GM12878 (cell line): ENCODE measurements around the gene BIN1. TPM values are rescaled to one million over a fixed set of nuclear protein-coding genes. Genes with fewer than 3 reads are reported as not detected.

Experiments
- ATAC-seq: fragments of 200-7000 bp; cut with Tn5 transposase; 3 replicates; pipeline ENCODE4 v1.9.1; 2020; ENCODE audit warnings: mild to moderate bottlenecking, moderate library complexity
- BruUV-seq: library from RNA; stranded (reverse); fragments of 400-500 nt; replicated peaks from 2 replicates; lab custom pipeline; 2021; lab: Mats Ljungman, UMichigan
- CTCF ChIA-PET: fragments of 300-600 bp; sonication (Branson Sonifier 250); formaldehyde crosslinking; extraction: SDS; loops from one replicate; lab custom pipeline; 2021; ENCODE audit warnings: inconsistent platforms; lab: Yijun Ruan, JAX
- POLR2A ChIA-PET: fragments of 350-600 bp; formaldehyde crosslinking; extraction: SDS; loops from one replicate; lab custom pipeline; 2021; ENCODE audit warnings: inconsistent platforms; lab: Charles Lee
- RAD21 ChIA-PET: fragments of 300-600 bp; sonication (Branson Sonifier 250); formaldehyde crosslinking; loops from one replicate; lab custom pipeline; 2023; ENCODE audit warnings: antibody characterized with exemption; ENCODE audit not compliant: unreplicated experiment; lab: Charles Lee
- SMC1A ChIA-PET: fragments of 300-600 bp; sonication (Branson Sonifier 250); formaldehyde crosslinking; loops from one replicate; lab custom pipeline; 2023; ENCODE audit not compliant: unreplicated experiment, uncharacterized antibody; lab: Charles Lee
- DNase-seq: peaks from one replicate; pipeline ENCODE4 v3.0.0-alpha.2; 2011; ENCODE audit warnings: low read depth, low spot score
- FAIRE-seq: peaks from 3 replicates; lab custom pipeline; 2011; peaks lifted over from hg19 to GRCh38; lab: Jason Lieb, UNC
- H2AFZ ChIP-seq: 2 replicates; pipeline ENCODE4 v1.6.0; 2011; ENCODE audit warnings: low read depth, low read length, control low read depth; ENCODE audit not compliant: control insufficient read depth
- H3K27ac ChIP-seq: 2 replicates; pipeline ENCODE4 v1.5.1; 2011; ENCODE audit warnings: control low read depth; ENCODE audit not compliant: control insufficient read depth, insufficient read depth
- H3K27me3 ChIP-seq, 2 experiments: replicated peaks in 1 of 2; 2 replicates each; pipeline versions ENCODE4 v1.6.0 to v1.6.1; 2011; ENCODE audit warnings: low read length in 1 of 2; ENCODE audit not compliant: control insufficient read depth in 2 of 2, insufficient read depth in 2 of 2
- H3K36me3 ChIP-seq, 2 experiments: 2 replicates each; pipeline ENCODE4 v1.5.1; 2011; ENCODE audit warnings: low read length in 1 of 2; ENCODE audit not compliant: control insufficient read depth in 2 of 2, insufficient read depth in 2 of 2
- H3K4me1 ChIP-seq: 2 replicates; pipeline ENCODE4 v1.6.1; 2011; ENCODE audit warnings: mild to moderate bottlenecking, low read length, moderate library complexity, mixed read lengths; ENCODE audit not compliant: control insufficient read depth, insufficient read depth
- H3K4me2 ChIP-seq: 2 replicates; pipeline ENCODE4 v1.6.0; 2011; ENCODE audit warnings: control low read depth; ENCODE audit not compliant: control insufficient read depth, insufficient read depth
- H3K4me3 ChIP-seq: fragments of 200-600 bp; sonication (generic); 2 replicates; pipeline ENCODE4 v1.5.1; 2016
- H3K79me2 ChIP-seq: 2 replicates; pipeline ENCODE4 v1.6.0; 2011; ENCODE audit warnings: low read length; ENCODE audit not compliant: control insufficient read depth, insufficient read depth
- H3K9ac ChIP-seq: 2 replicates; pipeline ENCODE4 v1.8.0; 2011; ENCODE audit warnings: low read length, control low read depth, mixed read lengths; ENCODE audit not compliant: control insufficient read depth, insufficient read depth
- H3K9me3 ChIP-seq: replicated peaks from 3 replicates; pipeline ENCODE4 v1.5.1; 2011; ENCODE audit warnings: mild to moderate bottlenecking, low read length; ENCODE audit not compliant: control insufficient read depth, insufficient read depth
- H4K20me1 ChIP-seq: 2 replicates; pipeline ENCODE4 v1.6.0; 2011; ENCODE audit not compliant: control insufficient read depth, insufficient read depth
- CBX3 ChIP-seq: fragments of 200-600 bp; sonication (generic); IDR thresholded peaks from 2 replicates; pipeline ENCODE4 v1.6.1; 2016; ENCODE audit warnings: low read depth, borderline replicate concordance
- CEBPB ChIP-seq, 2 experiments: fragments of 150-350 bp in 1 of 2; IDR thresholded peaks; 2 replicates each; pipeline ENCODE4 v1.6.1; 2012 to 2014; ENCODE audit warnings: low read depth in 2 of 2, low read length in 2 of 2, borderline replicate concordance in 1 of 2, inconsistent platforms in 1 of 2
- HDGF ChIP-seq: fragments of 450-650 bp; IDR thresholded peaks from 2 replicates; pipeline ENCODE4 v1.6.1; 2016; ENCODE audit warnings: antibody characterized with exemption
- KLF5 ChIP-seq: fragments of 450-650 bp; IDR thresholded peaks from 2 replicates; pipeline ENCODE4 v1.6.1; 2014; ENCODE audit warnings: mild to moderate bottlenecking; ENCODE audit not compliant: partially characterized antibody
- POLR2AphosphoS2 ChIP-seq: IDR thresholded peaks from 2 replicates; pipeline ENCODE4 v1.6.1; 2011; ENCODE audit warnings: low read depth, mild to moderate bottlenecking, low read length, improper control_type of control experiment, moderate library complexity
- ZBTB11 ChIP-seq: fragments of 450-650 bp; formaldehyde crosslinking; IDR thresholded peaks from 2 replicates; pipeline ENCODE4 v1.5.0; 2022; ENCODE audit warnings: mild to moderate bottlenecking, missing genetic modification characterization
- WGBS: methylation state at CpG from one replicate; pipeline ENCODE4 v1.1.6; 2016; ENCODE audit warnings: low lambda C conversion rate; ENCODE audit not compliant: insufficient replicate concordance, insufficient coverage; ENCODE audit errors: missing lambda C conversion rate; 5-methylcytosine and 5-hydroxymethylcytosine counted together
- in situ Hi-C: fragments of 300-500 bp; cut with MboI; formaldehyde crosslinking; loops from 9 replicates; pipeline ENCODE4 v1.14.3; 2018; ENCODE audit warnings: mixed read lengths
- intact Hi-C: fragments of 100-400 bp; cut with micrococcal nuclease; formaldehyde crosslinking; loops from one replicate; pipeline ENCODE4 v1.14.2; 2022; ENCODE audit not compliant: unreplicated experiment
- polyA plus RNA-seq, 11 experiments: library from polyadenylated mRNA; depleted of rRNA in 4 of 11; unstranded in 6 of 11; stranded (reverse) in 5 of 11; fragments of >200 nt; fragmentation: Nextera tagmentation in 4 of 11; fragmentation: Illumina TruSeq in 1 of 11; extraction: Ambion mirVana in 4 of 11; extraction: Trizol in 1 of 11; gene quantifications; 1 replicate in 1 of 11; 2 replicates in 10 of 11; pipeline versions ENCODE4 v1.2.1 to v1.2.3, GENCODE V29; 2011 to 2016; ENCODE audit warnings: inconsistent platforms in 2 of 11, missing spikeins in 2 of 11, low read depth in 1 of 11
- total RNA-seq, 4 experiments: library from RNA; depleted of rRNA in 3 of 4; stranded (reverse); fragments of >200 nt in 3 of 4; fragmentation: Illumina TruSeq in 1 of 4; extraction: Trizol in 1 of 4; gene quantifications; 2 replicates each; pipeline versions ENCODE4 v1.2.1 to v1.2.3, GENCODE V29; 2013 to 2021
- TF ChIP-seq, protein P1 (sequence below): fragments of 450-650 bp; IDR thresholded peaks from 2 replicates; pipeline ENCODE4 v1.6.1; 2017; ENCODE audit warnings: mild to moderate bottlenecking, low read depth, inconsistent platforms; ENCODE audit not compliant: poor library complexity, severe bottlenecking

The BIN1 gene
- total and polyA plus RNA-seq, 10 of the 15 experiments (the other 5 are each of a cell fraction or from before 2014, with no cell fraction given), result 0.32 to 21.3 (median 11.2) TPM

GRCh38 chr2:127056086-127056485 lies 50.9 kb downstream of the BIN1 start:
- Histone ChIP-seq H3K4me3 (no peak overlapping the region), H3K9ac (no peak overlapping the region), H3K27me3 (no peaks in the 10 kb centered on the region), H3K27ac (no peak overlapping the region), H3K4me2 (no peak overlapping the region), H2AFZ (no peak overlapping the region), H3K79me2 (no peaks in the 10 kb centered on the region), H3K9me3 (no peaks in the 10 kb centered on the region), H3K36me3 (no peaks in the 10 kb centered on the region), H4K20me1 (no peaks in the 10 kb centered on the region), H3K4me1 (no peaks in the 10 kb centered on the region)
- DNase-seq (no peak), ATAC-seq (no peak), FAIRE-seq (no peak)
- WGBS, result 56% methylated on average over 11 of the region's 11 CpGs
- intact Hi-C loops, result loop anchor here (10.0 kb wide), 1 partner anchor 171 kb away; no protein-coding TSS in a partner anchor
- ChIA-PET POLR2A (no interaction called here), SMC1A (no interaction called here), RAD21 (interaction anchor here (0.6 kb wide), 1 partner anchor 191 kb away, joined by 3 read pairs; no protein-coding TSS in a partner anchor), CTCF (no interaction called here)
- in situ Hi-C loops, result no loop called here
- TF ChIP-seq CEBPB (IDR thresholded peaks at IDR 0.05; ENCODE audit: borderline replicate concordance in 1 of 2, low read depth in 2 of 2, low read length in 2 of 2) (no peak), HDGF (no peak)
- no TSS peak for BruUV-seq

GRCh38 chr2:127055786-127056076 lies 51.2 kb downstream of the BIN1 start:
- POLR2A ChIA-PET, result no interaction called here
- BruUV-seq, result no TSS peak
- DNase-seq, result no peak
- H3K27me3 ChIP-seq, result no peaks in the 10 kb centered on the region
- H3K4me2 ChIP-seq, result no peak overlapping the region
- no peak overlapping the region for H3K9ac ChIP-seq
- no peak overlapping the region for H3K27ac ChIP-seq
- no peak for FAIRE-seq
- H4K20me1 ChIP-seq, result no peaks in the 10 kb centered on the region
- intact Hi-C loops (loop anchor here (10.0 kb wide), 1 partner anchor 171 kb away; no protein-coding TSS in a partner anchor), in situ Hi-C loops (no loop called here)
- no peak overlapping the region for H3K4me3 ChIP-seq
- CTCF ChIA-PET, result no interaction called here
- H2AFZ ChIP-seq, result no peak overlapping the region
- RAD21 ChIA-PET, result interaction anchor here (0.6 kb wide), 1 partner anchor 191 kb away, joined by 3 read pairs; no protein-coding TSS in a partner anchor
- H3K4me1 ChIP-seq, result no peaks in the 10 kb centered on the region
- ATAC-seq, result no peak
- SMC1A ChIA-PET, result no interaction called here
- 69% methylated on average over 12 of the region's 13 CpGs for WGBS
- no peaks in the 10 kb centered on the region for H3K9me3 ChIP-seq
- H3K36me3 ChIP-seq, result no peaks in the 10 kb centered on the region
- TF ChIP-seq KLF5 (no peak), CBX3 (no peak), ZBTB11 (CRISPR knock-in tag) (no peak), POLR2AphosphoS2 (no peak)
- TF ChIP-seq, protein P1, sequence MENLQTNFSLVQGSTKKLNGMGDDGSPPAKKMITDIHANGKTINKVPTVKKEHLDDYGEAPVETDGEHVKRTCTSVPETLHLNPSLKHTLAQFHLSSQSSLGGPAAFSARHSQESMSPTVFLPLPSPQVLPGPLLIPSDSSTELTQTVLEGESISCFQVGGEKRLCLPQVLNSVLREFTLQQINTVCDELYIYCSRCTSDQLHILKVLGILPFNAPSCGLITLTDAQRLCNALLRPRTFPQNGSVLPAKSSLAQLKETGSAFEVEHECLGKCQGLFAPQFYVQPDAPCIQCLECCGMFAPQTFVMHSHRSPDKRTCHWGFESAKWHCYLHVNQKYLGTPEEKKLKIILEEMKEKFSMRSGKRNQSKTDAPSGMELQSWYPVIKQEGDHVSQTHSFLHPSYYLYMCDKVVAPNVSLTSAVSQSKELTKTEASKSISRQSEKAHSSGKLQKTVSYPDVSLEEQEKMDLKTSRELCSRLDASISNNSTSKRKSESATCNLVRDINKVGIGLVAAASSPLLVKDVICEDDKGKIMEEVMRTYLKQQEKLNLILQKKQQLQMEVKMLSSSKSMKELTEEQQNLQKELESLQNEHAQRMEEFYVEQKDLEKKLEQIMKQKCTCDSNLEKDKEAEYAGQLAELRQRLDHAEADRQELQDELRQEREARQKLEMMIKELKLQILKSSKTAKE, result no peak
- H3K79me2 ChIP-seq, result no peaks in the 10 kb centered on the region
